H1 (cell line): Measurements from ENCODE around the gene MRPS2. TPM values are rescaled to one million over a fixed set of nuclear protein-coding genes. Genes with fewer than 3 reads are reported as not detected.

Experiments used
- KDM1A ChIP-seq: fragments of 200-600, 300-600 bp; sonication (generic); IDR thresholded peaks from 2 replicates; pipeline ENCODE4 v1.7.1; 2016; ENCODE audit warnings: mild to moderate bottlenecking, low read length, borderline replicate concordance
- polyA plus RNA-seq, 7 experiments: library from polyadenylated mRNA; depleted of rRNA in 3 of 7; stranded (reverse) in 5 of 7; unstranded in 2 of 7; fragments of >200 nt in 5 of 7; fragments of 200-250 nt in 2 of 7; gene quantifications; 1 replicate in 5 of 7; 2 replicates in 1 of 7; 4 replicates in 1 of 7; pipeline versions ENCODE4 v1.2.1 to v1.2.3, GENCODE V29; 2011 to 2013; ENCODE audit warnings: missing spikeins in 2 of 7, mixed read lengths in 2 of 7
- total RNA-seq: library from RNA; stranded (reverse); fragmentation: NEBNext Ultra II Directional; extraction: Animal tissue kit (Norgen Biotek cat#: 25700); gene quantifications from 2 replicates; pipeline ENCODE4 v1.2.1, GENCODE V29; 2021

Gene MRPS2
- total and polyA plus RNA-seq, 2 of the 8 experiments (the other 6 are each of a cell fraction or from before 2014, with no cell fraction given) = 78.6 to 476 TPM

DNA sequence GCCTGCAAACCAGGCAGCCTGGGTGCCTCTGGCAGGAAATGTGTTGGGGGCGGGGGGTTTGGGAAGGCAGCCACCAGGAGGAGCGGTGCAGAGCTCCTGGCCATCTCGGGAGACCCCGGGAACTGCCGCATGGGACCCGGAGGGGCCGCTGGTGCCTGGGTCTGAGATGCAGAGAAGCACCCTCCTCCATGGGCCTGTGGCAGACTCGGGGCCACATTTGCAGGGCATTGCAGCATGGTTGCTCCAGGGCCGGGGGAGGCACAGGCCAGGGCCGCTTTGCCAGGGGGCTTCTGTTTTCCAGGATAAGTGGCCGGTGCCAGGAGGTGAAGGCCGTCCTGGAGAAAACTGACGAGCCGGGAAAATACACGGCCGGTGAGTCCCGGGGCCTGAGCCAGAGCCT lies 22.4 kb downstream of the MRPS2 start (continued):
- no peak for TF ChIP-seq KDM1A
- TF ChIP-seq, all 59 proteins: peak for 3
